HCT116 (cell line): ENCODE results near the gene SFRP4. TPM values are rescaled to one million over a fixed set of nuclear protein-coding genes. Genes with fewer than 3 reads are reported as not detected.

ENCODE experiments used
- ATAC-seq: fragments of 200-7000 bp; cut with Tn5 transposase; 2 replicates; pipeline ENCODE4 v1.9.1; 2020; ENCODE audit warnings: mild to moderate bottlenecking, moderate library complexity
- BruUV-seq: library from RNA; stranded (reverse); fragments of 400-500 nt; replicated peaks from 2 replicates; lab custom pipeline; 2021; lab: Mats Ljungman, UMichigan
- CTCF ChIA-PET: fragments of 300-600 bp; sonication (Branson Sonifier 250); formaldehyde crosslinking; loops from one replicate; lab custom pipeline; 2021; ENCODE audit warnings: antibody characterized with exemption; lab: Charles Lee
- POLR2A ChIA-PET: fragments of 300-600, 350-600 bp; sonication (Branson Sonifier 250); formaldehyde crosslinking; loops from one replicate; lab custom pipeline; 2021; ENCODE audit warnings: antibody characterized with exemption; lab: Charles Lee
- RAD21 ChIA-PET, 2 experiments: fragments of 300-600 bp; sonication (Branson Sonifier 250); formaldehyde crosslinking; loops; one replicate each; lab custom pipeline; 2023; ENCODE audit warnings: low total read pairs in 2 of 2; ENCODE audit not compliant: uncharacterized antibody in 2 of 2, unreplicated experiment in 2 of 2, low non-redundant PET in 1 of 2; lab: Charles Lee
- DNase-seq: peaks from one replicate; pipeline ENCODE4 v3.0.0-alpha.2; 2010; ENCODE audit warnings: low read depth, low spot score
- H2AFZ ChIP-seq: fragments of 200-600 bp; shearing (Covaris generic), sonication (generic); 2 replicates; pipeline ENCODE4 v1.6.1; 2017; ENCODE audit warnings: low read depth, mixed run types, mixed read lengths, antibody characterized with exemption, low read length; ENCODE audit not compliant: poor library complexity, severe bottlenecking
- H3K27ac ChIP-seq: 2 replicates; pipeline ENCODE4 v1.5.1; 2012; ENCODE audit warnings: low read depth, low read length
- H3K27me3 ChIP-seq: fragments of 200-600 bp; sonication (generic); 2 replicates; pipeline ENCODE4 v1.6.1; 2016; ENCODE audit warnings: mixed run types, low read length, mixed read lengths; ENCODE audit not compliant: insufficient read depth
- H3K36me3 ChIP-seq, 2 experiments: fragments of 200-500 bp in 1 of 2; fragments of 200-600 bp in 1 of 2; sonication (Bioruptor generic) in 1 of 2; sonication (generic) in 1 of 2; 2 replicates each; pipeline versions ENCODE4 v1.5.1 to v1.6.1; 2014 to 2016; ENCODE audit warnings: low read length in 2 of 2, inconsistent platforms in 1 of 2, mixed read lengths in 1 of 2, mixed run types in 1 of 2; ENCODE audit not compliant: insufficient read depth in 2 of 2, control insufficient read depth in 1 of 2
- H3K4me1 ChIP-seq, 2 experiments: fragments of 200-600 bp in 1 of 2; sonication (generic) in 1 of 2; 2 replicates each; pipeline versions ENCODE4 v1.5.1 to v1.6.1; 2012 to 2017; ENCODE audit warnings: low read length in 2 of 2, inconsistent platforms in 1 of 2, mild to moderate bottlenecking in 1 of 2, mixed read lengths in 1 of 2, mixed run types in 1 of 2, moderate library complexity in 1 of 2; ENCODE audit not compliant: insufficient read depth in 2 of 2, control insufficient read depth in 1 of 2
- H3K4me2 ChIP-seq: fragments of 200-600 bp; sonication (generic); 2 replicates; pipeline ENCODE4 v1.6.1; 2017; ENCODE audit warnings: mixed run types, low read length, mixed read lengths
- H3K4me3 ChIP-seq, 2 experiments: fragments of 200-600 bp in 1 of 2; sonication (generic) in 1 of 2; replicated peaks in 1 of 2; 2 replicates each; pipeline ENCODE4 v1.5.1; 2011 to 2016; ENCODE audit warnings: low read length in 2 of 2, control low read depth in 1 of 2, low read depth in 1 of 2, mild to moderate bottlenecking in 1 of 2, mixed read lengths in 1 of 2, mixed run types in 1 of 2
- H3K79me2 ChIP-seq: fragments of 200-600 bp; sonication (generic); 2 replicates; pipeline ENCODE4 v1.6.1; 2017; ENCODE audit warnings: mild to moderate bottlenecking, mixed run types, low read length, moderate library complexity, mixed read lengths; ENCODE audit not compliant: insufficient read depth
- H3K9ac ChIP-seq: fragments of 200-600 bp; sonication (generic); 2 replicates; pipeline ENCODE4 v1.6.1; 2016; ENCODE audit warnings: low read length, mixed read lengths
- H3K9me2 ChIP-seq: fragments of 200-600 bp; sonication (generic), shearing (Covaris generic); 2 replicates; pipeline ENCODE4 v1.6.1; 2017; ENCODE audit warnings: mixed run types, mild to moderate bottlenecking, moderate library complexity; ENCODE audit not compliant: insufficient read depth
- H3K9me3 ChIP-seq, 2 experiments: fragments of 200-500 bp in 1 of 2; fragments of 200-600 bp in 1 of 2; sonication (Bioruptor generic) in 1 of 2; sonication (generic) in 1 of 2; 2 replicates each; pipeline ENCODE4 v1.6.1; 2014 to 2017; ENCODE audit warnings: low read length in 2 of 2, mixed read lengths in 2 of 2, inconsistent platforms in 1 of 2, low read depth in 1 of 2, mild to moderate bottlenecking in 1 of 2, mixed run types in 1 of 2, moderate library complexity in 1 of 2; ENCODE audit not compliant: control insufficient read depth in 1 of 2, insufficient read depth in 1 of 2
- H4K20me1 ChIP-seq: fragments of 200-600 bp; sonication (generic), shearing (Covaris generic); 2 replicates; pipeline ENCODE4 v1.6.1; 2017; ENCODE audit warnings: mixed run types, mild to moderate bottlenecking, moderate library complexity; ENCODE audit not compliant: insufficient read depth
- CEBPB ChIP-seq: IDR thresholded peaks from 2 replicates; pipeline ENCODE4 v1.6.1; 2012; ENCODE audit warnings: low read depth
- CTCF ChIP-seq, 3 experiments: fragments of 200-600 bp in 1 of 3; sonication (generic) in 1 of 3; IDR thresholded peaks in 2 of 3; conservative IDR thresholded peaks in 1 of 3; 2 replicates each; pipeline ENCODE4 v1.5.1; 2012 to 2017; ENCODE audit warnings: low read depth in 2 of 3, low read length in 2 of 3, antibody characterized with exemption in 1 of 3, borderline replicate concordance in 1 of 3, control low read depth in 1 of 3, mild to moderate bottlenecking in 1 of 3, mixed read lengths in 1 of 3, mixed run types in 1 of 3, moderate library complexity in 1 of 3; ENCODE audit not compliant: insufficient read depth in 1 of 3
- EGR1 ChIP-seq: IDR thresholded peaks from 2 replicates; pipeline ENCODE4 v1.6.1; 2012; ENCODE audit warnings: low read depth
- ELF1 ChIP-seq: IDR thresholded peaks from 2 replicates; pipeline ENCODE4 v1.6.1; 2012; ENCODE audit warnings: low read depth, borderline replicate concordance
- EZH2 ChIP-seq: fragments of 200-600 bp; sonication (generic); IDR thresholded peaks from 2 replicates; pipeline ENCODE4 v1.6.1; 2017; ENCODE audit warnings: antibody characterized with exemption, mixed run types
- EZH2phosphoT487 ChIP-seq: fragments of 200-600 bp; IDR thresholded peaks from 2 replicates; pipeline ENCODE4 v1.6.1; 2018; ENCODE audit warnings: antibody characterized with exemption, borderline replicate concordance
- FOSL1 ChIP-seq: IDR thresholded peaks from 2 replicates; pipeline ENCODE4 v1.6.1; 2012; ENCODE audit warnings: low read depth
- JUND ChIP-seq: IDR thresholded peaks from 2 replicates; pipeline ENCODE4 v1.6.1; 2012
- MAX ChIP-seq: IDR thresholded peaks from 2 replicates; pipeline ENCODE4 v1.6.1; 2012
- POLR2AphosphoS5 ChIP-seq: IDR thresholded peaks from 2 replicates; pipeline ENCODE4 v1.6.1; 2011; ENCODE audit warnings: mild to moderate bottlenecking, low read depth, low read length, moderate library complexity
- RAD21 ChIP-seq: IDR thresholded peaks from 2 replicates; pipeline ENCODE4 v1.6.1; 2012; ENCODE audit warnings: low read depth, mild to moderate bottlenecking
- REST ChIP-seq: IDR thresholded peaks from 2 replicates; pipeline ENCODE4 v1.6.1; 2012; ENCODE audit warnings: low read depth
- SP1 ChIP-seq: IDR thresholded peaks from 2 replicates; pipeline ENCODE4 v1.6.1; 2012; ENCODE audit warnings: low read depth
- SRF ChIP-seq: IDR thresholded peaks from 2 replicates; pipeline ENCODE4 v1.6.1; 2012; ENCODE audit warnings: low read depth
- YY1 ChIP-seq: IDR thresholded peaks from 2 replicates; pipeline ENCODE4 v1.6.1; 2011; ENCODE audit warnings: low read length, low read depth, moderate library complexity, mild to moderate bottlenecking; ENCODE audit not compliant: insufficient replicate concordance; ENCODE audit errors: extremely low read depth
- ZFX ChIP-seq: fragments of 450-650 bp; IDR thresholded peaks from 2 replicates; pipeline ENCODE4 v1.6.1; 2017
- ZNF274 ChIP-seq: fragments of 200-500 bp; sonication (Bioruptor generic); IDR thresholded peaks from 2 replicates; pipeline ENCODE4 v1.6.1; 2014; ENCODE audit warnings: mild to moderate bottlenecking, low read depth, low read length, inconsistent platforms
- intact Hi-C: fragments of 100-400 bp; cut with micrococcal nuclease; formaldehyde crosslinking; loops from 2 replicates; pipeline ENCODE4 v1.10.0; 2022
- total RNA-seq: library from RNA; stranded (reverse); gene quantifications from one replicate; pipeline ENCODE4 v1.2.1, GENCODE V29; 2021; ENCODE audit not compliant: unreplicated experiment

SFRP4 gene
- total RNA-seq, 1 experiment from 2014 or later, result 0.25 TPM

GRCh38 chr7:37964196-37964595 is 47.6 kb upstream of the SFRP4 start:
- no peaks in the 10 kb centered on the region for H3K27me3 ChIP-seq
- ChIA-PET POLR2A (no interaction called here), CTCF (no interaction called here), RAD21 (no interaction called here)
- TF ChIP-seq ZFX, result no peak
- TF ChIP-seq EGR1, result no peak
- TF ChIP-seq SRF, result no peak
- no peak for TF ChIP-seq ELF1
- no peak for TF ChIP-seq CTCF (IDR thresholded peaks at IDR 0.05 in 2 of 3, conservative IDR thresholded peaks at IDR 0.05 in 1 of 3; ENCODE audit: borderline replicate concordance in 1 of 3, insufficient read depth in 1 of 3, low read depth in 2 of 3, low read length in 2 of 3)
- TF ChIP-seq JUND, result no peak
- TF ChIP-seq SP1, result no peak
- no peak overlapping the region for H3K4me3 ChIP-seq
- no peak overlapping the region for H3K9ac ChIP-seq
- no peak for ATAC-seq
- H4K20me1 ChIP-seq, result no peaks in the 10 kb centered on the region
- H3K4me2 ChIP-seq, result no peak overlapping the region
- no peaks in the 10 kb centered on the region for H3K36me3 ChIP-seq
- no TSS peak for BruUV-seq
- no peaks in the 10 kb centered on the region for H3K79me2 ChIP-seq
- no peaks in the 10 kb centered on the region for H3K4me1 ChIP-seq
- no peaks in the 10 kb centered on the region for H3K9me3 ChIP-seq
- DNase-seq, result no peak
- intact Hi-C loops, result no loop called here
- no peak overlapping the region for H3K27ac ChIP-seq
- H2AFZ ChIP-seq, result no peak overlapping the region
- no peaks in the 10 kb centered on the region for H3K9me2 ChIP-seq

- no peaks in the 10 kb centered on the region for H3K9me2 ChIP-seq
- no peak overlapping the region for H3K9ac ChIP-seq
- H3K27ac ChIP-seq, result no peak overlapping the region
- no peak for DNase-seq
- no peak overlapping the region for H3K4me3 ChIP-seq
- H3K4me1 ChIP-seq, result no peaks in the 10 kb centered on the region
- RAD21 ChIA-PET, result no interaction called here
- CTCF ChIA-PET, result no interaction called here
- intact Hi-C loops, result no loop called here
- no peaks in the 10 kb centered on the region for H3K27me3 ChIP-seq
- H4K20me1 ChIP-seq, result no peaks in the 10 kb centered on the region
- no TSS peak for BruUV-seq
- H3K36me3 ChIP-seq, result no peaks in the 10 kb centered on the region
- H2AFZ ChIP-seq, result no peak overlapping the region
- H3K4me2 ChIP-seq, result no peak overlapping the region
- ATAC-seq, result no peak
- H3K9me3 ChIP-seq, result no peaks in the 10 kb centered on the region
- no peaks in the 10 kb centered on the region for H3K79me2 ChIP-seq
- POLR2A ChIA-PET, result no interaction called here
- TF ChIP-seq FOSL1, result no peak
- no peak for TF ChIP-seq EZH2
- TF ChIP-seq CEBPB, result no peak
- TF ChIP-seq REST, result no peak
- no peak for TF ChIP-seq RAD21
- TF ChIP-seq EGR1, result no peak
- TF ChIP-seq ZNF274, result no peak
- no peak for TF ChIP-seq JUND
- TF ChIP-seq SP1, result no peak
- TF ChIP-seq EZH2phosphoT487, result no peak
- no peak for TF ChIP-seq ZFX
- no peak for TF ChIP-seq ELF1
- no peak for TF ChIP-seq YY1
- TF ChIP-seq POLR2AphosphoS5, result no peak
- TF ChIP-seq MAX, result no peak
These were observed 44.6 kb upstream of the SFRP4 start for GRCh38 chr7:37961251-37961650.
